HG03045 (cell line): ENCODE results near the gene TRERF1.
"Not testable (repeated sequence)": the region's sequence is repeated elsewhere in the genome, so short reads cannot be mapped to it uniquely, and the experiment has no call there.

Experiments used
- ATAC-seq: cut with Tn5 transposase; IDR thresholded peaks from one replicate; pipeline ENCODE4 v1.9.1; 2021; ENCODE audit warnings: mild to moderate bottlenecking, moderate library complexity; ENCODE audit not compliant: unreplicated experiment

TRERF1 gene

DNA sequence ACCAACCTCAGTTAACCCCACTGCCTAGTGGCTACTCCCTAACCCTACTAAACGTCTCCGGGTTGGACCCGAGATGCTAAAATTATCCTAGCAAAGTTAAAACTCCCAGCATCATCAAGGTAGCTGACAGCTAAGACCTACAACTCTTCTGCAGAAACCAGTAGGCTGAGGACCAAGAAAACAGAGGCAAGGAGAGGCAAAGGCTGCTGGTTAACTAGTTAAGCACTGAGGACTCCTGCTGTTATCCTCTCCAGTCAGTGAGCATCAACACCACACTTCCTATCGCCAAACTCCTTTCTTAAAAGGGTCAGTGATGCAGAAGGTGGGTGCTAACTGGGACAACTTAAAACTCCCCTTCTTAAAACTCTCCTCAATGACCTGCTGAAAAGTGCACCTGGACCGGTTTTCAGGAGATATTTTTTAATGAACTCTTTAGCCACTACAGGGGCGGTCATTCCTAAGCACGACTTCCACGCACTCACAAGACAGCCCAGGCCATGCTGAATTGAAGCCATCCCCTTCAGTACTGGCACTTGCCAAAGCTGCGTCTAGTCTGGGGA is 1.7 kb downstream of the TRERF1 start:
- ATAC-seq: no peak

- no peak for ATAC-seq
Measured at GRCh38 chr6:42448927-42449659, 2.6 kb downstream of the TRERF1 start.

- no peak for ATAC-seq
Measured at GRCh38 chr6:42448391-42448790, 3.3 kb downstream of the TRERF1 start.

DNA sequence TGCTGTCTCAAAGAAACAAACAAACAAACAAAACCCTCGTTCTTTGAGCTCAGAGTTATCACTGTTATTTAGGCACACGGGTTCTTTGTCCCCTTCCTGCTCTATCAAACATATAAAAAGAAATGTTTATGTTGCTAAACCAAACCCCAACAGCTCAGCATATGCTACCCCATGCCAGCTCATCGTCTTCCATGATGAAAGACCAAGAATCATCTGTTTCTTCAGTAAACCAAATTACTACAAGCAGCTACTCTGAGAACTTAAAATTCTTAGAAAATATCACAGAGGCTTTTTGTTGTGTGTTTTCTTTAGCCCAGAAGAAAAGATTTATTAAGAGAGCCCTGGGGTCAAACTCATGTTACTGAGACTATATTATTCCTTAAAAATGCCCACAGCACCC is 4.7 kb downstream of the TRERF1 start:
- no peak for ATAC-seq

DNA sequence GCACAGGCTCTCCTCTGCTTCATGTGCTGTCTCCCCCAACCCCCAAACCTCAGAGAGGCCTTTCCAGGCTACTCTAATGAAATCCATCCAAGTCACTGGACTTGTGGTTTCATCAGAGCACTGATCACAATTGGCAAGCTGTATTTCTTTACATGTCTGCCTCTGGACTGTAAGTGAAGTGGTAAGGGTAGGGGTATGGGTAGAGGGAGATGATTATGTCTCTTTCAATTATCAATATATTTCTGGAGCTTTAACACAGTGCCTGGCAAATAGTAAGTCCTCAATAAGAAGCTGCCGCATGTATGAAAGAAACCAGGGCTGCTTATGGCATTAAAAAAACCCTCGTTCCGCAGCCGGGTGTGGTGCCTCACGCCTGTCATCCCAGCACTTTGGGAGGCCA is 5.4 kb downstream of the TRERF1 start:
- ATAC-seq: no peak

DNA sequence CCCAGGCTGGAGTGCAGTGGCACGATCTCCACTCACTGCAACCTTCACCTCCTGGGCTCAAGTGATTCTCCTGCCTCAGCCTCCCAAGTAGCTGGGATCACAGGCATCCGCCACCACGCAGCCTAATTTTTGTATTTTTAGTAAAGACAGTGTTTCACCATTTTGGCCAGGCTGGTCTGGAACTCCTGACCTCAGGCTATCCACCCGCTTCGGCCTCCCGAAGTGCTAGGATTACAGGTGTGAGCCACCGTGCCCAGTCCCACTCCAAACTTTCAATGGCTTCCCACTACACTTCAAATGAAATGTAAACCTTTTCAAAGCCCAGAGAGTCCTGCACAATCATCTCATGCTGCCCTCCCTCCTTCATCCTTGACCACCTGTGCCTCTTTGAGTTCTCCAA is 5.8 kb downstream of the TRERF1 start:
- not testable (repeated sequence) for ATAC-seq

GRCh38 chr6:42443312-42444060 is 8.2 kb downstream of the TRERF1 start:
- ATAC-seq: no peak

DNA sequence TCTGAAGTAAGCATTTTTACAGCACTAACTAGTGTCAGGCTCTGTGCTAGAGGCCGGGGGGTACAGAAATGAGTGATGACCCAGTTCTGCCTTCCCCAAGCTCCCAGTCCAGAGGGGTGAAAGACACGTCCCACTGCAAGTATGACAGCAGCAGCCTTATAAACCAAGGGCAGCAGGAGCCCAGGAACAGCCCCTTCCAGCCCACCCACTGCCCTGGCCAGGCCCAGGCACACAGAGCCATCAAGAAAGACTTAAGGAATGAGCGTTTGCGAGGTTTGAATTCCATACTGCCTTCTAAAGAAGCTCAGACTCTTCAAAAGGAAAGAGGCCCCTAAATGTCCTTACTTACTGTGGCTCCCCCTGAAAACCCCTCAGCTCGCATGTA is 10.0 kb downstream of the TRERF1 start:
- ATAC-seq: no peak

DNA sequence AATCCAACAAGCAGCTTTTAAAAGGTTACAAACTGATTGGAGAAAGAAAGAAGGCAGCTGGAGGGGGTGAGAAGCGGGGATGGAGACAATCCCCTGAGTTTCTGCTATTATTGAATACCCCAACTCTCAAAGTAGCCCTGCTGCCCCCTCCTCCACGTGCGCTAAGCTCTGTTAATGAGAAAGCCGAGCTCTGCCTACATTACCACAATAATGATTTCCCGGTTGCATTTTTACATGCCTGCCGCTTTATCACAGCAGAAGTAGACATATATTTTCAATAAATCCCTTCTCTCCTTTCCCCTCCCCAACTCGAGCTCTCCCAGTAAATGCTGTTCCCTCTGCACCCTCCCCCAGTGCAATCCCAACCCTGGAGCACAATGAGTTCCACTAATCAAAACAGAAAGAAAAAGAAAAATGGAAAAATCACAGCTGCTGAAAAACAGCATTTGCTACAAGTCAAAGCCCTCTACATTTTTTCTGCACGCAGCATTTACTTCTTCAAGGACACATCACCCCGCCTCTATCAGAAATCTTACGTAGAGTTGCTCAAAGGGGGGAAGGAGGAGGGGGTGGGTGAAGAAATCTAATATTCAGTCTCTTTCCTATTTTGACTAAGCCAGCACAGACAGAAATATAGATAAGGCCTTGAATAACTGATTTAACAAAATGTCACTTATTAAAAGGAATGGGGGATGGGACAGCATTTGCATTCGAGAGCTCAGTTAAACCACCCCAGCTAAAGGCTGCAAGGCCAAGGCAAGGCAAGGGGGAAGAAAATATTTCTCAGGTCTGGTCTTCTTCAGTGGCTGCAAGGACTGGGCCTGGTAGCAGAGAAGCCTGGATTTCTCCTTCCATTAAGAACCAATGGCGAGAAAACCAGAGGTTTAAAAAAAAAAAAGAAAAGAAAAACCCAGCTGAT is 10.7 kb downstream of the TRERF1 start:
- no peak for ATAC-seq

- no peak for ATAC-seq
Measured at GRCh38 chr6:42440027-42440426, 11.7 kb downstream of the TRERF1 start.

- no peak for ATAC-seq
Measured at GRCh38 chr6:42436825-42437224, 14.9 kb downstream of the TRERF1 start.

DNA sequence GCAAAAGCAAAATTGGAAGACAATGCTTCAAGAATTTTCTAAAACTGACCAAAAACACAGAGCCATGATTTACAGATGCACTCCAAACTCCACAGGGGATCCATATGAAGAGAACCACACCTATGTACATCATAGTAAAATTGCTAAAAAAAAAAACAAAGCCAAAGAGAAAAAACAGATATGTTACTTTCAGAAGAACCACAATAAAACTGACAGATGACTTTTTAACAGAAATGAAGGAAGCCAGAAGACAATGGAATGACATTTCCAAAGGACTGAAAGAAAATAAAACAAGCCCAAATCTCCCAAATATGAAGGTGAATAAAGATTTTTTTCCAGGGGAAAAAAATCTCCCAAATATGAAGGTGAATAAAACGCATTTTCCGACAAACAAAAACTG is 17.5 kb downstream of the TRERF1 start:
- no peak for ATAC-seq

DNA sequence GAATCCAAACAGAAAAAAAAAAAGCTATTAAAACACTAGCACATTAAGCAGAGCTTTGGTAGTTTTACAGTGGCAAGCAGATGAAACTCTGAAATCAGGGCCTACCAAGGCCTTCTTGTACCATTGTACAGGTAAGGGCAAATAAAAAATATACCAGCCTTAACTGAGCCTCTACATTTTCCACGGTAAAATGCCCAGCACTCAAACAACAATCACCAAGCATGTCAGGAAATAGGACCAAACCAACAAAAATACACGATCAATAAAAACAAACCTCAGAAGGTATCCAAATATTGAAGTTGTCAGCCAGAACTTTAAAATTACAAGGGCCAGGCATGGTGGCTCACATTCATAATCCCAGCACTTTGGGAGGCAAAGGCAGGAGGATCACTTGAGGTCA is 18.3 kb downstream of the TRERF1 start:
- ATAC-seq: no peak

GRCh38 chr6:42431877-42432276 is 19.8 kb downstream of the TRERF1 start:
- ATAC-seq: no peak

GRCh38 chr6:42431356-42431755 is 20.4 kb downstream of the TRERF1 start:
- ATAC-seq: no peak

DNA sequence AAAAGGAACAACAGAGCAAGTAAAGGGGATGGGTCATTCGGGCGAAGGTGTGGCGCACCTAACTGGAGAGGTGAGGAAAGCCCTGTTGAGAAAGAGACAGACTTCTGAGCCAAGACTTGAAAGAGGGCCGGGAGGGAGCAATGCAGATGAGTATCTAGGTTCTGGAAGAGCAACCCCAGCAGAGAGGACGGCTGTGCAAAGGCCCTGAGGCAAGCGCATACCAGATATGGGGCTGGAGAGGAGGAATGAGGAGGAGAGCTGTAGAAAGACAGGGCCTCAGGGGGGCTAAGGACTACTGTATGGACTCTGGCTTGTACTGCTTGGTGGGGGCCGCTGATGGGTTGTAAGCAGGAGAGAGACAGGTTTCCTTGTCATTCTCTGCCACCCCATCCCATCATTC is 21.9 kb downstream of the TRERF1 start:
- no peak for ATAC-seq

DNA sequence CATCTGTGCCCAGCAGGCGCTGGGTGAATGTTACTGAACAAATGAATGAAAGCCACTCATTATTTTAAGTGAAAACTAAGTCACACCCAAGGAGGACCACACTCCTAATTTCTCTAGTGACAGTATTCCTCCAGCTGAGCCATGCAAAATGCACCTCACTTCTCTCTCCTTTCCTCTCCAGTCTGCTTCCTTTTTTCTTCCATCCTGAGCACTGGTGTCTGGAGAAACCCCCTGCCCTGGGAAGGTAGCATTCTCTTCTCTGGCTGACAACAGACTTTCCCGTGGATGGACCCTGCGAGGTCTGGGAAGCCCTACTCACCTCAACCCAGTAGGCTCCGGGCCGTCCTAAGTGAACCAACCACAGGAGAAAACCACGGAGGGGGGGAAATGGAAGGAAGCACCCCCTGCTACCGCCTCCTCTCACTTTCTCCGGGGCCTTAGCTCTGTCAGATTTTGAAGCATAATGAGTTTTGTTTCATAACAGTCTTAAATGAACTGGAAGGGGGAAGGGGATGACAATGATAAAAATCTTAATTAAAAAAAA is 22.6 kb downstream of the TRERF1 start:
- no peak for ATAC-seq

GRCh38 chr6:42428326-42429041 is 23.2 kb downstream of the TRERF1 start:
- no peak for ATAC-seq

GRCh38 chr6:42427871-42428270 is 23.9 kb downstream of the TRERF1 start:
- ATAC-seq: no peak

DNA sequence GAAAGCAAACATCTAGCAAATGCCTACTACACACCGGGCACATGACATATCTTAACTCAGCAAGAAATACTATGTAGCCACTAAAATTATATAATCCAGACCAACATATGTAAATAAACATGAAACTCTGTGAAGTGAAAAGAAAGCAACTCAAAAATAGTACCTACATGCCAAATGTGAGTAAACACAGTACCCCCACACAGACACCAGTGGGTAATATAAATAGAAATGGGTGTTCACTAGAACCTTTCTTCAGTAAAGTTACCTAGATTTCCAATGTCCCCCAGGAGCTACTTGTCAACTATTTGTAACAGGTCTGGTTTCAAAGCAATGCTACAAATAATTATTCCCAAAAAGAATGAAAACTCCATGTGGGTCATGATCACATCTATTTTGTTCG is 25.5 kb downstream of the TRERF1 start:
- no peak for ATAC-seq
